ENCODE data around the gene OR6K2. TPM values are rescaled to one million over a fixed set of nuclear protein-coding genes. Genes with fewer than 3 reads are reported as not detected.

The OR6K2 gene
- not detected for total RNA-seq
- long read RNA-seq, donor 1, result 0 reads
- long read RNA-seq, donor 2, result 0 reads

- TF ChIP-seq CTCF (IDR thresholded peaks at IDR 0.05), result no peak
- ATAC-seq (no peak), DNase-seq (no peak)
- Histone ChIP-seq H3K4me3 (no peak within 1 kb of the TSS), H3K4me1 (ENCODE audit: low read depth) (no peaks in the 10 kb centered on the region), H3K36me3 (ENCODE audit: low read depth) (no peaks in the 10 kb centered on the region), H3K9me3 (no peaks in the 10 kb centered on the region)
- intact Hi-C loops (cut with DNase I, micrococcal nuclease), result no loop called here
Observed at GRCh38 chr1:158700552-158700951, at the start of gene OR6K2. TSS of gene OR6K2 (minus strand) at chr1:158700652. CDS start at chr1:158700652, 0 bp downstream.

- intact Hi-C loops (cut with DNase I, micrococcal nuclease), result no loop called here
- DNase-seq (no peak), ATAC-seq (no peak)
Observed at GRCh38 chr1:158735848-158736247, 35.4 kb upstream of the OR6K2 start.

GRCh38 chr1:158732524-158732923 lies 32.1 kb upstream of the OR6K2 start:
- Histone ChIP-seq H3K36me3 (ENCODE audit: low read depth) (no peaks in the 10 kb centered on the region), H3K4me3 (no peak overlapping the region), H3K9me3 (no peaks in the 10 kb centered on the region), H3K4me1 (ENCODE audit: low read depth) (no peaks in the 10 kb centered on the region)
- no peak for DNase-seq
- intact Hi-C loops (cut with DNase I, micrococcal nuclease), result no loop called here
- TF ChIP-seq CTCF (IDR thresholded peaks at IDR 0.05), result no peak
- no peak for ATAC-seq

More at GRCh38 chr1:158735848-158736247, 35.4 kb upstream of the OR6K2 start:
- no peaks in the 10 kb centered on the region for H3K4me1 ChIP-seq (ENCODE audit: low read depth)
- H3K36me3 ChIP-seq (ENCODE audit: low read depth), result no peaks in the 10 kb centered on the region
- H3K9me3 ChIP-seq, result no peaks in the 10 kb centered on the region
- no peak overlapping the region for H3K4me3 ChIP-seq
- no peak for TF ChIP-seq CTCF (IDR thresholded peaks at IDR 0.05)

GRCh38 chr1:158731707-158732106 lies 31.3 kb upstream of the OR6K2 start:
- no peak for DNase-seq
- ATAC-seq, result no peak
- Histone ChIP-seq H3K4me3 (no peak overlapping the region), H3K9me3 (no peaks in the 10 kb centered on the region), H3K36me3 (ENCODE audit: low read depth) (no peaks in the 10 kb centered on the region), H3K4me1 (ENCODE audit: low read depth) (no peaks in the 10 kb centered on the region)
- no peak for TF ChIP-seq CTCF (IDR thresholded peaks at IDR 0.05)
- intact Hi-C loops (cut with DNase I, micrococcal nuclease), result no loop called here

GRCh38 chr1:158730453-158730852 lies 30.0 kb upstream of the OR6K2 start:
- Histone ChIP-seq H3K4me1 (ENCODE audit: low read depth) (no peaks in the 10 kb centered on the region), H3K4me3 (no peak overlapping the region), H3K36me3 (ENCODE audit: low read depth) (no peaks in the 10 kb centered on the region), H3K9me3 (no peaks in the 10 kb centered on the region)
- intact Hi-C loops (cut with DNase I, micrococcal nuclease), result no loop called here
- TF ChIP-seq CTCF (IDR thresholded peaks at IDR 0.05), result no peak
- ATAC-seq, result no peak
- DNase-seq, result no peak
